Prostate gland (tissue), 2 donors: Measurements from ENCODE around the gene TUSC2. TPM values are rescaled to one million over a fixed set of nuclear protein-coding genes. Genes with fewer than 3 reads are reported as not detected.

Experiments used
- DNase-seq: peaks from one replicate; pipeline ENCODE4 v3.0.0-alpha.2; 2019; ENCODE audit warnings: low spot score
- H3K27ac ChIP-seq, 2 donors: fragments of 200-600 bp; sonication (generic); 2 replicates each; pipeline ENCODE4 v1.5.1; 2017 to 2019
- H3K27me3 ChIP-seq: fragments of 200-600 bp; sonication (generic); replicated peaks from 2 replicates; pipeline ENCODE4 v1.5.1; 2019; ENCODE audit not compliant: insufficient read depth
- H3K36me3 ChIP-seq, 2 donors: fragments of 200-600 bp; sonication (generic); 1 replicate in 1 of 2; 2 replicates in 1 of 2; pipeline versions ENCODE4 v1.5.1 to v1.8.1; 2017 to 2019
- H3K4me1 ChIP-seq: fragments of 200-600 bp; sonication (generic); replicated peaks from 2 replicates; pipeline ENCODE4 v1.5.1; 2019
- H3K4me3 ChIP-seq, 2 donors: fragments of 200-600 bp; sonication (generic); 2 replicates each; pipeline ENCODE4 v1.5.1; 2017 to 2019
- H3K9me3 ChIP-seq: fragments of 200-600 bp; sonication (generic); 2 replicates; pipeline ENCODE4 v1.5.1; 2017
- CTCF ChIP-seq, 4 experiments: fragments of 200-600 bp in 2 of 4; fragments of 450-650 bp in 2 of 4; sonication (generic) in 2 of 4; IDR thresholded peaks; 1 replicate in 3 of 4; 2 replicates in 1 of 4; pipeline ENCODE4 v1.5.1; 2016 to 2019; ENCODE audit warnings: antibody characterized with exemption in 4 of 4, mild to moderate bottlenecking in 2 of 4, moderate library complexity in 2 of 4
- POLR2A ChIP-seq: fragments of 450-650 bp; IDR thresholded peaks from one replicate; pipeline ENCODE4 v1.6.1; 2016; ENCODE audit warnings: antibody characterized with exemption, mild to moderate bottlenecking
- POLR2AphosphoS5 ChIP-seq: sonication (generic); formaldehyde crosslinking; IDR thresholded peaks from one replicate; pipeline ENCODE4 v1.6.1; 2017; ENCODE audit warnings: antibody characterized with exemption
- WGBS: methylation state at CpG from one replicate; pipeline ENCODE4 v1.1.5; 2018; 5-methylcytosine and 5-hydroxymethylcytosine counted together
- intact Hi-C: fragments of 100-400 bp; cut with DNase I; formaldehyde crosslinking; loops from one replicate; pipeline ENCODE4 v1.14.2; 2022
- total RNA-seq, 2 donors: library from RNA; depleted of rRNA; stranded (reverse); fragments of >200 nt; gene quantifications; one replicate each; pipeline ENCODE4 v1.1.0, GENCODE V29; 2016

The TUSC2 gene
- total RNA-seq, 2 donors from 2014 or later = 31.9 to 121 TPM

- Histone ChIP-seq H3K4me1 (peaks cover 16% of the 10 kb centered on the region), H3K27ac (no peak overlapping the region), H3K36me3 (no peaks in the 10 kb centered on the region), H3K4me3 (no peak overlapping the region), H3K27me3 (no peaks in the 10 kb centered on the region), H3K9me3 (no peaks in the 10 kb centered on the region)
- DNase-seq = no peak
- intact Hi-C loops = no loop called here
- TF ChIP-seq POLR2A = no peak
- no peak for TF ChIP-seq CTCF (IDR thresholded peaks at IDR 0.05)
- no peak for TF ChIP-seq POLR2AphosphoS5
- WGBS = 93% methylated on average over 2 of the region's 2 CpGs
Observed at GRCh38 chr3:50297384-50297775, 30.6 kb downstream of the TUSC2 start.

DNA sequence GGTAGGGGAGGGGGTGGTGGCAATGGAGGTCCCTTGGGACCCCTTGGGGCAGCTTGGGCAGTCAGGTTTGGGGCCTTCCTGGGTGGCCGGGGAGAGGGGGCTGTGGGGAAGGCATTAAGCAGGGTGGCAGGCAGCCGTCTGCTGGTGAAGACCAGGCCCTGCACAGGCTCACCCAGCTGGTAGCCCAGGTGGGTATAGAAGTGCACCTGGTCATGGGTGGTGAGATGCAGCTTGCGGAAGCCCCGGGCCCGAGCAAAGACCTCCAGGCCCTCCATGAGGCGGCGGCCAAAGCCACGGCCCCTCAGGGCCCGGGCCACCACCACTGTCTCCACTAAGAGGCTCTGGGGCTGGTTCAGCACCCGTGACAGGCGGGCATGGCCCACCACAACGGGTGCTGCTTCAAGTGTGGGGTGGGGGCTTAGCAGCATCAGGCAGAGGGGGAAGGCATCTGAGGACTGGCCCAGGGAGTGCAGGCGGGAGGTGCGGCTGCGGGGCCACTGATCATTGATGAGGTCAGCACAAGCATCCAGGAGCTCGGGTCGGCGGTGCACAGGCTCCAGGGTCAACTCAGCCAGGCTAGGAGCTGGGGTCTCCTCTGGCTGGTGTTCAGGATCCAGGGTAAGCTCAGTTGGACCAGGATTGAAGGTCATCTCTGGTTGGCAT is 31.2 kb downstream of the TUSC2 start:
- DNase-seq = no peak
- no peaks in the 10 kb centered on the region for H3K36me3 ChIP-seq
- H3K27me3 ChIP-seq = no peaks in the 10 kb centered on the region
- 90% methylated on average over 15 of the region's 18 CpGs for WGBS
- no peak overlapping the region for H3K4me3 ChIP-seq
- peaks cover 16% of the 10 kb centered on the region for H3K4me1 ChIP-seq
- TF ChIP-seq POLR2A (no peak), CTCF (IDR thresholded peaks at IDR 0.05) (no peak), POLR2AphosphoS5 (no peak)
- intact Hi-C loops = no loop called here
- H3K9me3 ChIP-seq = no peaks in the 10 kb centered on the region
- H3K27ac ChIP-seq = no peak overlapping the region

- intact Hi-C loops = no loop called here
- Histone ChIP-seq H3K27me3 (no peaks in the 10 kb centered on the region), H3K9me3 (no peaks in the 10 kb centered on the region), H3K4me1 (peaks cover 16% of the 10 kb centered on the region), H3K27ac (no peak overlapping the region), H3K4me3 (no peak overlapping the region), H3K36me3 (no peaks in the 10 kb centered on the region)
- TF ChIP-seq CTCF (IDR thresholded peaks at IDR 0.05) (no peak), POLR2AphosphoS5 (no peak), POLR2A (no peak)
- WGBS = 84% methylated on average over 8 of the region's 8 CpGs
- DNase-seq = no peak
Observed at GRCh38 chr3:50295553-50296431, 32.2 kb downstream of the TUSC2 start.

DNA sequence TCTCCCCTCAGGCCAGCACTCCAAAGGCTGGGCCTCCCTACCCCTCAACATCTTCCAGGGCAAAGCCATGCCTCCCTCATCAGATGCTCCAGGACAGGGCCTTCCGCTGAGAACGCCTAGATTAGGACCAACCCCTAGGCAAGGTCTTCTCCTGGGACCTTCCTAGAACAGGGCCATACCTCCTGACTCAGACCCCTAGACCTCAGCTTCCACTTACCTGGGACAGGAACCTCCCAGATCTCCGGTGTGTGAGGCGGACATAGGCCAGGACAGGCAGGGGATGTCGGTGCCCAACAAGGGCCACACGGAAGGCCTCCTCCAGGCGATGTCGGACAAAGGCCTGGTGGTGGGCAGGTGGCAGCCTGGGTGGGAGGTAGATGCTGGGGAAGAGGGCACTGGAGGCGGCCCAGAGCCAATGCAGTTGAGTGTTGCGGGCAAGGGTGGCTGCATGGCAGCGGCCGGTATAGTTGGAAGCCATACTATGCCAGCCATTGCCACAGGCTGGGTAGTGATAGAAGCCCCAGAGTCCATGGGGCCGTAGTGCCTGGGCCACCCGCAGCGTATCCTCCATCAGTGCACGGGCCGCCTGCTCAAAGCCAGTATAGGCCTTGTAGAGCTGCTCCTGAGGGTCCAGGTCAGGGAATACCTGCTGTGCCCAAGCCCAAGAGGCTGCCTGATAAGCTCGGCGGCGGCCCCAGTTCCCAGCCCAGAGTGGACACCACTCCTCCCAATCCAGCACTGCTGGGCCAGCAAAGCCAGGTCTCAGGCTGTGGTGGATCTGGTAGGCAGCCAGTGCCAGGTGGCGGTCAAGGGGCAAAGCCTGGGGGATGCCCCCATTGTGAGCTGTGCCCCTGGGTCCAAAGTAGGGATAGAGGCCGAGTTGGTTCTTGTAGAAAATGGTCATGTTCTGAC is 33.3 kb downstream of the TUSC2 start:
- peaks cover 4% of the 10 kb centered on the region in 2 donors for H3K36me3 ChIP-seq
- 94% methylated on average over 22 of the region's 22 CpGs for WGBS
- H3K27ac ChIP-seq = no peak overlapping the region
- no peak for TF ChIP-seq CTCF (IDR thresholded peaks at IDR 0.05)
- TF ChIP-seq POLR2AphosphoS5 = no peak
- TF ChIP-seq POLR2A = no peak
- no peak overlapping the region for H3K4me3 ChIP-seq
- H3K4me1 ChIP-seq = peaks cover 16% of the 10 kb centered on the region
- DNase-seq = no peak
- intact Hi-C loops = no loop called here
- H3K9me3 ChIP-seq = no peaks in the 10 kb centered on the region
- H3K27me3 ChIP-seq = no peaks in the 10 kb centered on the region
